Uterus (tissue), 2 donors: ENCODE results near the gene SCAMP5.

Experiments used
- POLR2A ChIP-seq, 2 donors: fragments of 450-650 bp; IDR thresholded peaks; one replicate each; pipeline ENCODE4 v1.6.1; 2016; ENCODE audit warnings: antibody characterized with exemption in 2 of 2, mild to moderate bottlenecking in 1 of 2, moderate library complexity in 1 of 2
- TF ChIP-seq, protein P1 (sequence below), 4 experiments: fragments of 200-600 bp in 2 of 4; fragments of 450-650 bp in 2 of 4; sonication (generic) in 2 of 4; IDR thresholded peaks; one replicate each; pipeline ENCODE4 v1.5.1; 2016 to 2019; ENCODE audit warnings: antibody characterized with exemption in 4 of 4, mild to moderate bottlenecking in 2 of 4, moderate library complexity in 1 of 4

DNA sequence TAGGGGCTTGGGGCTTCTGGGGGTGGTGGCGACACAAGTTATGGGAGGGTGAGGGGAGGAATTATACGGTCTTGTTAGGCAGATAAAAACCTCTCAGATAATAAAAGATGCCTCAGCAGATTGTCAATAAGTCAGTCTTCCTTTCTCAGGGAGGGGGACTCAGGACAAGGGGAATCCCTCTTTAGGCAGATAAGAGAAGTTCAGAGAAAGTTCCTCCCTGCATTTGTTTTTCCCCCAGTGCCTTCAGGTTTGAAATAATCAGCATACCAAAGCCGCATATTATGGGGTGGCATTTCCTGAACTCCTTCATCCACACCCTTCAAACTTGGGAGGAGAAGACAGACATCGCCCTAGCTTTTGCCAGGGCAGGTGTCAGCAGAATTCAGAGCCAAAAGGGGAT is 36.5 kb downstream of the SCAMP5 start:
- TF ChIP-seq, protein P1, sequence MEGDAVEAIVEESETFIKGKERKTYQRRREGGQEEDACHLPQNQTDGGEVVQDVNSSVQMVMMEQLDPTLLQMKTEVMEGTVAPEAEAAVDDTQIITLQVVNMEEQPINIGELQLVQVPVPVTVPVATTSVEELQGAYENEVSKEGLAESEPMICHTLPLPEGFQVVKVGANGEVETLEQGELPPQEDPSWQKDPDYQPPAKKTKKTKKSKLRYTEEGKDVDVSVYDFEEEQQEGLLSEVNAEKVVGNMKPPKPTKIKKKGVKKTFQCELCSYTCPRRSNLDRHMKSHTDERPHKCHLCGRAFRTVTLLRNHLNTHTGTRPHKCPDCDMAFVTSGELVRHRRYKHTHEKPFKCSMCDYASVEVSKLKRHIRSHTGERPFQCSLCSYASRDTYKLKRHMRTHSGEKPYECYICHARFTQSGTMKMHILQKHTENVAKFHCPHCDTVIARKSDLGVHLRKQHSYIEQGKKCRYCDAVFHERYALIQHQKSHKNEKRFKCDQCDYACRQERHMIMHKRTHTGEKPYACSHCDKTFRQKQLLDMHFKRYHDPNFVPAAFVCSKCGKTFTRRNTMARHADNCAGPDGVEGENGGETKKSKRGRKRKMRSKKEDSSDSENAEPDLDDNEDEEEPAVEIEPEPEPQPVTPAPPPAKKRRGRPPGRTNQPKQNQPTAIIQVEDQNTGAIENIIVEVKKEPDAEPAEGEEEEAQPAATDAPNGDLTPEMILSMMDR (IDR thresholded peaks at IDR 0.05) = no peak
- no peak for TF ChIP-seq POLR2A (IDR thresholded peaks at IDR 0.05)
